K562 (cell line): ENCODE data around the gene ELF3. TPM values are rescaled to one million over a fixed set of nuclear protein-coding genes. Genes with fewer than 3 reads are reported as not detected.

Source experiments
- NR4A1 ChIP-seq, 2 experiments: fragments of 250-450 bp in 1 of 2; fragments of 450-650 bp in 1 of 2; sonication (Bioruptor Pico) in 1 of 2; IDR thresholded peaks; 2 replicates each; pipeline versions ENCODE4 v1.4.0 to v1.6.1; 2016 to 2020; ENCODE audit warnings: mild to moderate bottlenecking in 2 of 2, missing compliant biosample characterization in 1 of 2, missing genetic modification characterization in 1 of 2, moderate library complexity in 1 of 2
- PYGO2 ChIP-seq: fragments of 450-650 bp; IDR thresholded peaks from 2 replicates; pipeline ENCODE4 v1.6.1; 2016; ENCODE audit warnings: mild to moderate bottlenecking, missing genetic modification characterization, moderate library complexity, missing compliant biosample characterization
- polyA plus RNA-seq, 8 experiments: library from polyadenylated mRNA; depleted of rRNA in 4 of 8; stranded (reverse) in 5 of 8; unstranded in 3 of 8; fragments of >200 nt; fragmentation: Nextera tagmentation in 2 of 8; fragmentation: Illumina TruSeq in 1 of 8; extraction: Ambion mirVana in 2 of 8; extraction: Trizol in 1 of 8; gene quantifications; 2 replicates each; pipeline versions ENCODE4 v1.2.1 to v1.2.3, GENCODE V29; 2011 to 2014; ENCODE audit warnings: inconsistent platforms in 1 of 8, missing spikeins in 1 of 8
- total RNA-seq, 7 experiments: library from RNA; depleted of rRNA in 6 of 7; stranded (reverse); fragments of >200 nt in 6 of 7; fragmentation: Illumina TruSeq in 2 of 7; extraction: Trizol in 2 of 7; gene quantifications; 2 replicates each; pipeline versions ENCODE4 v1.2.1 to v1.2.3, GENCODE V29; 2011 to 2021; ENCODE audit warnings: low replicate concordance in 1 of 7
- TF ChIP-seq, protein P1 (sequence below), 2 experiments: fragments of 450-650 bp in 1 of 2; IDR thresholded peaks; 2 replicates each; pipeline ENCODE4 v1.6.1; 2011 to 2017; ENCODE audit warnings: low read depth in 2 of 2, antibody characterized with exemption in 1 of 2, borderline replicate concordance in 1 of 2, low read length in 1 of 2, mild to moderate bottlenecking in 1 of 2, mixed read lengths in 1 of 2; ENCODE audit not compliant: control insufficient read depth in 1 of 2
- TF ChIP-seq, protein P2 (sequence below): fragments of 450-650 bp; IDR thresholded peaks from 2 replicates; pipeline ENCODE4 v1.6.1; 2017; ENCODE audit warnings: antibody characterized with exemption
- TF ChIP-seq, protein P3 (sequence below), 2 experiments: fragments of 450-650 bp in 1 of 2; sonication (generic) in 1 of 2; formaldehyde crosslinking in 1 of 2; IDR thresholded peaks; 2 replicates each; pipeline versions ENCODE4 v1.7.1 to v1.9.0; 2016 to 2022; ENCODE audit warnings: inconsistent platforms in 1 of 2, mild to moderate bottlenecking in 1 of 2, missing genetic modification reagents in 1 of 2

ELF3 gene
- total and polyA plus RNA-seq, 9 of the 15 experiments (the other 6 are each of a cell fraction or from before 2014, with no cell fraction given): 0.03 to 1.2 (median 0.07) TPM; not detected in 4

DNA sequence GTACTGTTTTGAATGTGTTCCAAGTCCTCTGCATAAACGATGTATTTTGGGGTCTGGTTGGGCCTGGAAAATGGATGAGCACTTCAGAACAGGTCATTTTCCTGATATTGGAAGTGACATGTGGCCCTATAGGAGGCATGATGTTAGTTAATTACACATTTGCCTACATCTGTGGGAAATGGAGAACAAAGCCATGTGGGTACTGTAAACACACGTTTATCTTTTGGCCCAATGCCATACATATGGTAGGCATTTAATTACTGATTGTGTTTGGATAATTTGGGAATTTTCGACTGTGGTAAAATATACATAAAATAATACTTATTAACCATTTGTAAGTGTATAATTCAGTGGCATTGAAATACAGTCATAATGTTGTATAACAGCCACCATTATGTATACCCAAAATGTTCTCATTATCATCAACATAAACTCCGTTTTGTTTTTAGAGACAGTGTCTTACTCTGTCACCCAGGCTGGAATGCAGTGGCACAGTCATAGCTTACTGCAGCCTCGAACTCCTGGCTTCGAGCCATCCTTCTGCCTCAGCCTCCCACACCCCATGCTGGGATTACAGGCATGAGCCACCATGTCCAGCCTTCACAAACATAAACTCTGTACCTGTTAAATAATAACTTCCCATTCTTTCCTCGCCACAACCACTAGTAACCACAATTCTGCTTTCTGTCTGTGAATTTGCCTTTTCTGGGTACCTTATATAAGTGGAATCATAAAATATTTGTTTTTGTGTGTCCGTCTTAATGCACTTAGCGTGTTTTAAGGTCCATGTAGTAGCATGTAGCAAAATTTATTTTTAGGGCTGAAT is 39.8 kb upstream of the ELF3 start (continued):
- TF ChIP-seq, protein P1, sequence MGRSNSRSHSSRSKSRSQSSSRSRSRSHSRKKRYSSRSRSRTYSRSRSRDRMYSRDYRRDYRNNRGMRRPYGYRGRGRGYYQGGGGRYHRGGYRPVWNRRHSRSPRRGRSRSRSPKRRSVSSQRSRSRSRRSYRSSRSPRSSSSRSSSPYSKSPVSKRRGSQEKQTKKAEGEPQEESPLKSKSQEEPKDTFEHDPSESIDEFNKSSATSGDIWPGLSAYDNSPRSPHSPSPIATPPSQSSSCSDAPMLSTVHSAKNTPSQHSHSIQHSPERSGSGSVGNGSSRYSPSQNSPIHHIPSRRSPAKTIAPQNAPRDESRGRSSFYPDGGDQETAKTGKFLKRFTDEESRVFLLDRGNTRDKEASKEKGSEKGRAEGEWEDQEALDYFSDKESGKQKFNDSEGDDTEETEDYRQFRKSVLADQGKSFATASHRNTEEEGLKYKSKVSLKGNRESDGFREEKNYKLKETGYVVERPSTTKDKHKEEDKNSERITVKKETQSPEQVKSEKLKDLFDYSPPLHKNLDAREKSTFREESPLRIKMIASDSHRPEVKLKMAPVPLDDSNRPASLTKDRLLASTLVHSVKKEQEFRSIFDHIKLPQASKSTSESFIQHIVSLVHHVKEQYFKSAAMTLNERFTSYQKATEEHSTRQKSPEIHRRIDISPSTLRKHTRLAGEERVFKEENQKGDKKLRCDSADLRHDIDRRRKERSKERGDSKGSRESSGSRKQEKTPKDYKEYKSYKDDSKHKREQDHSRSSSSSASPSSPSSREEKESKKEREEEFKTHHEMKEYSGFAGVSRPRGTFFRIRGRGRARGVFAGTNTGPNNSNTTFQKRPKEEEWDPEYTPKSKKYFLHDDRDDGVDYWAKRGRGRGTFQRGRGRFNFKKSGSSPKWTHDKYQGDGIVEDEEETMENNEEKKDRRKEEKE (IDR thresholded peaks at IDR 0.05; ENCODE audit: borderline replicate concordance in 1 of 2, control insufficient read depth in 1 of 2, low read depth in 2 of 2, low read length in 1 of 2): 0 out of 4 replicates have a peak, but pooled peaks of 1 of the 2 experiments have one; percentile 30
- TF ChIP-seq NR4A1 (CRISPR knock-in tag; IDR thresholded peaks at IDR 0.05): no peak
- TF ChIP-seq NR4A1 (tag; IDR thresholded peaks at IDR 0.05): no peak
- no peak for TF ChIP-seq PYGO2 (tag)
- TF ChIP-seq, protein P2, sequence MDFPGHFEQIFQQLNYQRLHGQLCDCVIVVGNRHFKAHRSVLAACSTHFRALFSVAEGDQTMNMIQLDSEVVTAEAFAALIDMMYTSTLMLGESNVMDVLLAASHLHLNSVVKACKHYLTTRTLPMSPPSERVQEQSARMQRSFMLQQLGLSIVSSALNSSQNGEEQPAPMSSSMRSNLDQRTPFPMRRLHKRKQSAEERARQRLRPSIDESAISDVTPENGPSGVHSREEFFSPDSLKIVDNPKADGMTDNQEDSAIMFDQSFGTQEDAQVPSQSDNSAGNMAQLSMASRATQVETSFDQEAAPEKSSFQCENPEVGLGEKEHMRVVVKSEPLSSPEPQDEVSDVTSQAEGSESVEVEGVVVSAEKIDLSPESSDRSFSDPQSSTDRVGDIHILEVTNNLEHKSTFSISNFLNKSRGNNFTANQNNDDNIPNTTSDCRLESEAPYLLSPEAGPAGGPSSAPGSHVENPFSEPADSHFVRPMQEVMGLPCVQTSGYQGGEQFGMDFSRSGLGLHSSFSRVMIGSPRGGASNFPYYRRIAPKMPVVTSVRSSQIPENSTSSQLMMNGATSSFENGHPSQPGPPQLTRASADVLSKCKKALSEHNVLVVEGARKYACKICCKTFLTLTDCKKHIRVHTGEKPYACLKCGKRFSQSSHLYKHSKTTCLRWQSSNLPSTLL: no peak
- TF ChIP-seq, protein P3, sequence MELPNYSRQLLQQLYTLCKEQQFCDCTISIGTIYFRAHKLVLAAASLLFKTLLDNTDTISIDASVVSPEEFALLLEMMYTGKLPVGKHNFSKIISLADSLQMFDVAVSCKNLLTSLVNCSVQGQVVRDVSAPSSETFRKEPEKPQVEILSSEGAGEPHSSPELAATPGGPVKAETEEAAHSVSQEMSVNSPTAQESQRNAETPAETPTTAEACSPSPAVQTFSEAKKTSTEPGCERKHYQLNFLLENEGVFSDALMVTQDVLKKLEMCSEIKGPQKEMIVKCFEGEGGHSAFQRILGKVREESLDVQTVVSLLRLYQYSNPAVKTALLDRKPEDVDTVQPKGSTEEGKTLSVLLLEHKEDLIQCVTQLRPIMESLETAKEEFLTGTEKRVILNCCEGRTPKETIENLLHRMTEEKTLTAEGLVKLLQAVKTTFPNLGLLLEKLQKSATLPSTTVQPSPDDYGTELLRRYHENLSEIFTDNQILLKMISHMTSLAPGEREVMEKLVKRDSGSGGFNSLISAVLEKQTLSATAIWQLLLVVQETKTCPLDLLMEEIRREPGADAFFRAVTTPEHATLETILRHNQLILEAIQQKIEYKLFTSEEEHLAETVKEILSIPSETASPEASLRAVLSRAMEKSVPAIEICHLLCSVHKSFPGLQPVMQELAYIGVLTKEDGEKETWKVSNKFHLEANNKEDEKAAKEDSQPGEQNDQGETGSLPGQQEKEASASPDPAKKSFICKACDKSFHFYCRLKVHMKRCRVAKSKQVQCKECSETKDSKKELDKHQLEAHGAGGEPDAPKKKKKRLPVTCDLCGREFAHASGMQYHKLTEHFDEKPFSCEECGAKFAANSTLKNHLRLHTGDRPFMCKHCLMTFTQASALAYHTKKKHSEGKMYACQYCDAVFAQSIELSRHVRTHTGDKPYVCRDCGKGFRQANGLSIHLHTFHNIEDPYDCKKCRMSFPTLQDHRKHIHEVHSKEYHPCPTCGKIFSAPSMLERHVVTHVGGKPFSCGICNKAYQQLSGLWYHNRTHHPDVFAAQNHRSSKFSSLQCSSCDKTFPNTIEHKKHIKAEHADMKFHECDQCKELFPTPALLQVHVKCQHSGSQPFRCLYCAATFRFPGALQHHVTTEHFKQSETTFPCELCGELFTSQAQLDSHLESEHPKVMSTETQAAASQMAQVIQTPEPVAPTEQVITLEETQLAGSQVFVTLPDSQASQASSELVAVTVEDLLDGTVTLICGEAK (IDR thresholded peaks at IDR 0.05): 0 out of 2 replicates have a peak, but pooled peaks have one; percentile 33
- TF ChIP-seq, protein P3 (CRISPR knock-in tag; IDR thresholded peaks at IDR 0.05): no peak
